ENCODE data around the gene SETBP1.

DNA sequence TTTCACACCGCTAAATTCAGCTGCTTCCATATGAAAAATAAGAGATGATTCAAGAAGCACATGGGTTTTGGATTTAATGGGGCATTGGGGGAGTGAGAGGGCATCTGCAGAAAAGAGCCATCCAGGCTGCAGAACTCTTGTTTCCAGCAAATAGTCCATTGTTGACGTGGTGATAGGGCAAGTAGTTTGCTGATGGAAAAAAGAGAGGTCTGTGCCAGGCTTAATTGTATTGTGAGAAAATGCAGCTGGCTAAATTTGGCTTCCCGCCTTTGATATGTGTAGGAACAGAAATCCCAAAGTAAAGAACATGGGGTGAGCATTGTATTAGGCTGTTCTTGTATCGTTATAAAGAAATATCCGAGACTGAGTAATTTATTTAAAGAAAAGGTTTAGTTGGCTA lies 199.5 kb downstream of the SETBP1 start:
- TF ChIP-seq, protein P1, sequence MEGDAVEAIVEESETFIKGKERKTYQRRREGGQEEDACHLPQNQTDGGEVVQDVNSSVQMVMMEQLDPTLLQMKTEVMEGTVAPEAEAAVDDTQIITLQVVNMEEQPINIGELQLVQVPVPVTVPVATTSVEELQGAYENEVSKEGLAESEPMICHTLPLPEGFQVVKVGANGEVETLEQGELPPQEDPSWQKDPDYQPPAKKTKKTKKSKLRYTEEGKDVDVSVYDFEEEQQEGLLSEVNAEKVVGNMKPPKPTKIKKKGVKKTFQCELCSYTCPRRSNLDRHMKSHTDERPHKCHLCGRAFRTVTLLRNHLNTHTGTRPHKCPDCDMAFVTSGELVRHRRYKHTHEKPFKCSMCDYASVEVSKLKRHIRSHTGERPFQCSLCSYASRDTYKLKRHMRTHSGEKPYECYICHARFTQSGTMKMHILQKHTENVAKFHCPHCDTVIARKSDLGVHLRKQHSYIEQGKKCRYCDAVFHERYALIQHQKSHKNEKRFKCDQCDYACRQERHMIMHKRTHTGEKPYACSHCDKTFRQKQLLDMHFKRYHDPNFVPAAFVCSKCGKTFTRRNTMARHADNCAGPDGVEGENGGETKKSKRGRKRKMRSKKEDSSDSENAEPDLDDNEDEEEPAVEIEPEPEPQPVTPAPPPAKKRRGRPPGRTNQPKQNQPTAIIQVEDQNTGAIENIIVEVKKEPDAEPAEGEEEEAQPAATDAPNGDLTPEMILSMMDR (conservative IDR thresholded peaks at IDR 0.05 in 1 of 2, IDR thresholded peaks at IDR 0.05 in 1 of 2; ENCODE audit: extremely low read depth in 1 of 2, insufficient read depth in 1 of 2, low read depth in 1 of 2, low read length in 2 of 2), result no peak
- TF ChIP-seq EZH2 (IDR thresholded peaks at IDR 0.05; ENCODE audit: borderline replicate concordance, low read length), result no peak
